IPS-18c (cell line): Measurements from ENCODE around the gene CD14.
A peak's percentile ranks its signal among the peaks of the same experiment; 100 is the strongest.
"Not testable (repeated sequence)": the region's sequence is repeated elsewhere in the genome, so short reads cannot be mapped to it uniquely, and the experiment has no call there.

Experiments
- H3K4me3 ChIP-seq: 2 replicates; pipeline ENCODE4 v1.7.0; 2013; ENCODE audit warnings: low read depth, mild to moderate bottlenecking, low read length, moderate library complexity; ENCODE audit not compliant: insufficient read depth
- H3K9me3 ChIP-seq: one replicate; pipeline ENCODE4 v1.6.1; 2013; ENCODE audit warnings: mild to moderate bottlenecking, low read length, moderate library complexity; ENCODE audit not compliant: control insufficient read depth, insufficient read depth

CD14 gene

DNA sequence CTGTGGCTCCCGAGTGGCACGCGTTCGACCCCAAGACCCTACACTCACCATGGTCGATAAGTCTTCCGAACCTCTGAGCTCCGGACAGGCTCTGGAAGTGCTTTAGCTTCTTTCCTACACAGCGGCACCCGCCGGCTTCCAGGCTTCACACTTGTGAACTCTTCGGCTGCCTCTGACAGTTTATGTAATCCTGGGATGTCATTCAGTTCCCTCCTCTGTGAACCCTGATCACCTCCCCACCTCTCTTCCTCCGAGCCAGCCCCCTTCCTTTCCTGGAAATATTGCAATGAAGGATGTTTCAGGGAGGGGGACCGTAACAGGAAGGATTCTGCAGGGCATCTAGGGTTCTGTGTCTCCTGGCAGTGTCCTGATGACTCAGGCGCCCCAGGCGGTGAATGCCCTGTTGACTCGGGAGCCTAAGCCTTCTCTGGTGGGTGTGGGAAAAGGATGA is at the start of gene CD14:
CD14 (minus strand) TSS at position 155 of the 451 bp plus-strand sequence; CDS start at position 51, 104 bp downstream.
- Histone ChIP-seq H3K4me3 (peak within 1 kb of the TSS; percentile 44), H3K9me3 (peaks cover 8% of the 10 kb centered on the region)

DNA sequence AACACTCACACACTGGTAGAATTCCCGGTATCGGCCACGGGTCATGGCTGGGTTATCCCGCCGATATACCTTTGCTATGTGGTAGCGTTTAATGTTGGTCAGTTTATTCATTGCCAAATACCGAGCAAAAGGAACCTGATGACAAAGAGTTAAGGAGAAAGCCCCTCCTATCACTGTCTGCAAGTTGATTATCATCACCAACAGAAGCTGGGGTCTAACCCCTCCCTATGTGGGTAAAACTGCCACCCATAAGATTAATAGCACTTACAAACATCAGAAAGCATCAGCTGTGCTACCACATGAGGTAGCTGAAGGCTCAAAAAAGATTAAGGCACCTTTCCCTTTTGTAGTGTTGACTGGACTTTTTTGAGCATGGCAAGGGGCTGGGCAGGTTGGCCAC is 46.0 kb upstream of the CD14 start:
- peaks cover 2% of the 10 kb centered on the region for H3K9me3 ChIP-seq
- no peak overlapping the region for H3K4me3 ChIP-seq

DNA sequence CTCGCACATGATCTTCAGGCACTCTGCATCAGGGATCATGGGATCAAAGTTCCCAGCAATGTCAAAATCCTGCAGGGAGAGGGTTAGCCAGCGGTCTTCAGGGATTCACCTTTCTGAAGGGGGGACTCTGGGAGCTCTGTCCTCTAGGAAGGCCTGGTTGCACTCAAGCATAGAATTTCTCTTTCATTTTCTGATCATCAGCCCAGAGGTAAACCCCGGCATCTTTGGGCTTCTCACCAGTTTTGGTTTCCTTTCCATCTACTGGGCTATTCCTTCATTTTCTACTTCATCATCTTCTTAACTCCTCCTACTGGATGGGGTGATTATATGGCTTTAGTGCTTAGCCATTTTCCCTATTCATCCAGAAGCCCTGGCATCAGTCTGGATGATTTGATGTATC is 45.0 kb upstream of the CD14 start:
- peaks cover 2% of the 10 kb centered on the region for H3K9me3 ChIP-seq
- H3K4me3 ChIP-seq: no peak overlapping the region

DNA sequence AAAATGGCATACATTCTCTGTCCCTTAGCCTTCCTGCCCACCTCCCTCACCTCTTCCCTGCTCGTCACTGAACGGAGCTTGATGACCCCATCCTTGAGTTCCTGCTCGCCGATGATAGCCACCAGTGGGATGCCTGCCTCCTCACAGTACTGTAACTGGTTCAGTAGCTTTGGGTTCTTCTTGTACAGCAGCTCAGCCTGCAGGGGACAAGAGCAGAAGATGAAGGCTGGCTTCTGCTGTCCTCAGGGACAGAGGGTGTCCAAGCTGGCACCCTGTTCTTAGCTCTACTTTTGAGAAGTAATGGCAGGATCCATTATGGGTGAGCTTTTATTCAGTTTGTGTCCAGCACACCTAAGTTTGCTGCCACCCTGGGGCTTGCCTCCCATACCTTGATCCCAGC is 41.7 kb upstream of the CD14 start:
- Histone ChIP-seq H3K4me3 (no peak overlapping the region), H3K9me3 (no peaks in the 10 kb centered on the region)

DNA sequence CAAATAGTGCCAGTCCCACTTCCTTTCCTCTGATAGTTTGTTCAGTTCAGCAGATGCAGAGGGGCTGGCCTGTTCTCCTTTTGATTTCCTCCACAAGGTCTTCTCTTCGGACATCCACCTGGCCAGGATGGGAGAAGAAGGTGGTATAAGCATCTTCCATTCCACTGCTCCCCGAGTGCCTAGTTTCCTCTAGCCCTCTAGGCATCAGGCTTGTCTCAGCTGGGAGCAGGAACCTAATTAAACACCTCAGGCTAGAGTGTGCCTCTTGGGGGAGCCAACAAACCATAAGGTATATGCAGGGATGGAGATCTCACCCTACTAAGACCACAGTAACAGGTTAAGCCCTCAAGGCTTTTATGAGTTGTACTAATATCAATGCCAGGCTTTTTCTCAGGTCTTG is 41.2 kb upstream of the CD14 start:
- Histone ChIP-seq H3K9me3 (no peaks in the 10 kb centered on the region), H3K4me3 (no peak overlapping the region)

DNA sequence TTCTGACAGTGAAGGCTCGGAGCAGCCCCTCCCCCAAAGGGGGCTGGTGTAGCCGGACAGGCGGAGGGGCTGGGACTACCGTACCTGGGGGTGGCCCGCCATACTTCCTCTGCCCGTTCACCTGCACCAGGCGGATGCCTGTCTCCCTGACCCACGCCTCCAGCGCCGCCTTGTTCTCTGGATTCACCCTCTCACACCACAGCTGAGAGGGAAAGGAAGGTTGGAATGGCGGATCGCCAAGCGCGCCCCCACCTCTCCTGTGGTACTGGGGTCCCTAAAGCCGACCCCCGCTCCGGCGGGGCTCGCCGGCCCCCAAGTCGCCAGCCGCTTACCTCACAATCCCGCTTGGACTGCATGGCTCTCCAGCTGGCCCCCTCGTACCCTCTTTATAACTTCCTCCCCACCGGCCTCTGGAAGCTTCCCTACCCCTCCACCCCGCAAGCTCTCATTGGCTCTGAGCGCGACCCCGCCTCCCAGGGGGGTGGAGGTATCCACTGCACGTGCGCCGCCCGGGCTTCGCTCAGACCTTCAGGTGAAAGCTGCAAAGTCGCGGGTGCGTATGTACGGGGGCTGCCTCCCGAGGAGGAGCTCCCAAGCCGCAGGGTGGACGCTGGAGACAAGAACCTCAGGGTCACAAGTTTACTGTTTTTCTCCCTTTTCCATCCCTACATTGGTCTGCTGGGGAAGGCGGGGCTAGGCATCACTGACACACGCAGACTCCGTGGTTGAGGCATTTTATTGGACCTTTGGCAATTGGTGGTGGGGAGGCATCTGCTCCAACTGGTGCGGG is 40.4 kb upstream of the CD14 start, which contains the start of gene DND1:
DND1 (minus strand) TSS at position 390 of the 790 bp plus-strand sequence; CDS start at position 356, 34 bp downstream.
- Histone ChIP-seq H3K4me3 (no peak within 1 kb of the TSS), H3K9me3 (no peaks in the 10 kb centered on the region)

DNA sequence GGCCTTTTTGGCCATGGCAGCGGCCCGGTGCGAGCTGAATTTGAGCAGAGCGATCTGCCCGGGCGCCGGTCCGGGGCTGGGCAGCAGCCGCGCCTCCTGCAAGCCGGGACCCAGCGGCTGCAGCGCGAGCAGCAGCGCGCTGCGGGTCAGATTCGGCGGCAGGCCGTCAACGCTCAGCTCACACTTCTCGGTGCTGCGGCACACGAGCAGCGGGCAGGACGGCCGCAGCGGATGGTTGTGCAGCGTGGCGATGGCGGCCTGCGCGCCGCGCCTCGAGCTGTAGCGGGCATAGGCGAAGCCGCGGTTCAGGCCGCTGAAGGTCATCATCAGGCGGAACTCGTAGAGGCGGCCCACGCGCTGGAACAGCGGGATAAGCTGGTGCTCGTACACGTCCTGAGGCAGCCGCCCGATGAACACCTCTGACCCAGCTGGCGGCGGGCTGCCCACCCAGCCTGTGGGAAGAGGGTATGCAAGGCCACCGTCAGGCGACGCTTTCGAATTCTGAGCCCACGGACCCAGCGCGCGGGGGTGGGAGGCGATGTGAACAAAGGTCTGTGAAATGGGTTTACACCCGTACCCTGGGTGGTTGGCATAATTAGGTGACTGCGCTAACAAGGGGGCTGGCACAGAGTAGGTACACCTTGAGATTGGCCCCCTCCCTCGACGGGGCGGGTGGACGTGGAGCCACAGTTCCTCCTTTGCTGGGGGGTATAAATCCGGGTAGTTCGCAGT is 39.6 kb upstream of the CD14 start:
- no peaks in the 10 kb centered on the region for H3K9me3 ChIP-seq
- no peak overlapping the region for H3K4me3 ChIP-seq

DNA sequence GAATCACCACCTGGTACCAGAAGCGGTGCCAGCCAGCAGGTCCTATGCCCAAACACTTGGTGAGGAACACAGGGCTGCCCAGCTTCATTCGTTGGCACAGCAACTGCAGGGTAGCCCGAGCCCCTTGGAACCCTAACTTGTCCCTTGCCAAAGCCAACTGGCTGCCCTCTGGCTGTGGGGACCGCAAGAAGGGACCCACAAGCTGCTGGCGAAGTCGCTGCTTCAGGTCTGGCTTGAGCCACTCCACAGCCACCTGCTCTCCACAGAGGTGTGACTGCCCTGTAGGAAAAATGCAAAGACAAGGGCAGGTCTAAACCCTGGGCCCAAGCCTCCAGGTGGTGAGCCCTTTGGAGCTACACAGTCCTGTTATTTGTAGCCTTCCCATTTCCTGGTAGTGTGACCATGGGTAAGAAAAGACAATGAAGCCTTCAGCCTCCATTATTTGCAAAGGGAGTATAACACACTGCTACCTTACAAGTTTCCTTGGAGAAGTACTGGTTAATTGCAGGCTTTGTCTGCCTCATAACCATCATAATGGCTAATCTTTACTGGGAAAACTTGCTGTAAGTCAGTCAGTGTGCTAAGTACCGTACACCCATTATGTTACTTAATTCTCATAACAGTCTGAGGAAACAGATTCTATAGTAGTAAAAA is 38.6 kb upstream of the CD14 start:
- Histone ChIP-seq H3K9me3 (no peaks in the 10 kb centered on the region), H3K4me3 (no peak overlapping the region)

DNA sequence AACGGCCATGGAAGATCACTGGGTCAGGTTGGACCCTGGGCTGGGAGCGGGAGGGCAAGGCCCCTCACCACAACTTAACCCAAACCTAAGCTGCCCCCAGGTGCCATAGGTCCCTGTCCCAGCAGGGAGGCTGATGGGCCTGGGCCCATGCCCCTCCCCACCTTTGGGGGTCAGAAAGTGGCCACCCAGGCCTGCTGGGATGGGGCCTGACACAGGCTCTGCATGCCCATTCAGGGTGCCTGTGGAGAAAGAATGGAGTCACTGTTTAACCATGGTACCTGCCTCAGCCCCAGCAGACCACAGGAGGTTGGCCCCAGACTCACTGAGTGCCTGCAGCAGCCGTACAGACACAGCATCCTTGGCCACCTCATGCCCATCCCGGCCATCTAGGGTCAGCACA is 38.1 kb upstream of the CD14 start:
- not testable (repeated sequence) for H3K9me3 ChIP-seq, H3K4me3 ChIP-seq

DNA sequence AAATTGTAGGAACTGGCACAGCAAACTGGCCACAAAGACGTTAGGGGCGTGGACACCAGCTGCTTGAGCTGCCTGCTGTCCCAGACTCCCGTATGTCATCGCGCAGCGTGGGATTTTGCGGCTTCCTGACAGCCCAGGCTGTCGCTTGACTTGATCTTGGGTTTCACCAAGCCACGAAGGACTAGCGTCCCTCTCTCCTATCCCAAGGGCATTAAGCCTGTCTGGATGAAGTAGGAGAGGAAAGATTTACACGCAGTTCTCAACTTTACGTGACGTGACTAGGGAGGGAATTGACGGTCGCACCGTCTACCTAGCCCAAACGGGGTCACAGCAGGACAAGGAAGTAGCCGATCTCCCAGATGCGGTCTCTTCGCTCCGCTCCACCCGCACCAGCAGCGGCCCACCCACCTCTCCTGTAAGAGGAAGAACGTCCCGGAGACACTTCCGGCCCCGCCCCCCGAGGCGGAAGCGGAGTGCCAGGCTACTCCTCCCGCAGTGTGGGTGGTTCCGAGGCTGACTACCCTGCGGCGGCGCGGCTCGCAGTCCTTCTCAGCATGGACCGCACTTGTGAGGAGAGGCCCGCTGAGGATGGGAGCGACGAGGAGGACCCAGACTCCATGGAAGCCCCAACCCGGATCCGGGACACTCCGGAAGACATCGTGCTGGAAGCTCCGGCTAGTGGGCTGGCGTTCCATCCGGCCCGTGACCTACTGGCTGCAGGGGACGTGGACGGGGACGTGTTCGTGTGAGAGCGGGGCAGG is 31.6 kb upstream of the CD14 start, which contains the start of gene WDR55:
WDR55 (plus strand) TSS at position 546 of the 761 bp plus-strand sequence; CDS start at position 555, 9 bp downstream.
- Histone ChIP-seq H3K4me3 (peak within 1 kb of the TSS; percentile 95), H3K9me3 (no peaks in the 10 kb centered on the region)

DNA sequence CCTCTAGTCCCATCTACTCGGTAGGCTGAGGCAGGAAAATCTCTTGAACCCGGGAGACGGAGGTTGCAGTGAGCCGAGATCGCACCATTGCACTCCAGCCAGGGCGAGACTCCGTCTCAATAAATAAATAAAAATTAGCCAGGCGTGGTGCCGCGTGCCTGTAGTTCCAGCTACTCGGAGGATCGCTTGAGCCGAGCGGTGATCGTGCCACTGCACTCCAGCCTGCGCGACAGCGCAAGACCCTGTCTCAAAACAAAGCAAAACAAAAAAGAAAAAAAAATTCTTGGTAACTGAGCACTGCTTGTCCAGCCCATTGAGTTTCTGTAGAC is 31.0 kb upstream of the CD14 start:
- H3K9me3 ChIP-seq: no peaks in the 10 kb centered on the region

DNA sequence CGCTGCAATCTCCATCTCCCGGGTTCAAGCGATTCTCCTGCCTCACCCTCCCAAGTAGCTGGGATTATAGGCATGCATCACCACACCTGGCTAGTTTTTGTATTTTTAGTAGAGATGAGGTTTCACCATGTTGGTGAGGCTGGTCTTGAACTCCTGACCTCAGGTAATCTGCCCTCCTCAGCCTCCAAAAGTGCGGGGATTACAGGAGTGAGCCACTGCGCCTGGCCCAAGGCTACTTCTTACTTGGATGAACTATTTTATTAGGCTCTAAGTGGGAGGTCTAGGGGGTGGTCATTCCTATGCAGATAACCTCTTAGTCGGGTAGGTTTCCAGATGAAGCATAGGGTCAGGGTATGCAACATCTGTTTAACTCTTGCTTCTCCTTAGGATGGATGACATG is 27.4 kb upstream of the CD14 start:
- H3K4me3 ChIP-seq: not testable (repeated sequence)

More for the DNA sequence above, 31.0 kb upstream of the CD14 start:
- peak overlapping the region; percentile 95 for H3K4me3 ChIP-seq

DNA sequence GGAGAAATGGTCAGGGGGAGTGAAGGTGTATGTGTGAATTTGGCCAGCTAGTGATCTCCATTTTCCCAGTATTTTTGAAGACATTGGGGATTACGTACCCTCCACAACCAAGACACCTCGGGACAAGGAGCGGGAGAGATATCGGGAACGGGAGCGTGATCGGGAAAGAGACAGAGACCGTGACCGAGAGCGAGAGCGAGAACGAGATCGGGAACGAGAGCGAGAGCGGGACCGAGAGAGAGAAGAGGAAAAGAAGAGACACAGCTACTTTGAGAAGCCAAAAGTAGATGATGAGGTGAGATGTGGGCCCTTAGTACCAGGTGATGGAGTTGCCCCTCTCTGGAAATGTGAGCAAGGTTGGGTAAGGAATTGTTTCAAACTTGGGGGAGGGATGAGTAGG is 25.9 kb upstream of the CD14 start:
- no peak overlapping the region for H3K4me3 ChIP-seq
- no peaks in the 10 kb centered on the region for H3K9me3 ChIP-seq

More for the DNA sequence above, 27.4 kb upstream of the CD14 start:
- H3K9me3 ChIP-seq: not testable (repeated sequence)

DNA sequence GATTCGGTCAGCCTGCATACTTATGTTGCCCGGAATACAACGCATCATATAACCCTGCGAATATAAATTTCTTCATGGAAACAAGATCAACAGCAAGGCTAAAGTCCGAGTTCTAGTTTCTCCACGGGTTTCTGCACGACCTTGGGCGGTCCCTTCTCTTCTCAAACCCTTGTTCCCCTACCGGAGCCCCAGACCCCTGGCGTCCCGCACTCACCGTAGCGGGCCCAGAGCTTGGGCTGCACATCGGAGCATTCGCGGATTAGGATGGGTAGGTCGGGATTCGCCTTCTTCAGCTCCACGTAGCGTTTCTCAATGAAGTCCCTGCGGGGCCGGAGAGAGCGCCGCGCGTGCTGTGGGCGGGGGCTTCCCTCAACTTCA is 14.1 kb upstream of the CD14 start:
- peak overlapping the region; percentile 80 for H3K4me3 ChIP-seq

DNA sequence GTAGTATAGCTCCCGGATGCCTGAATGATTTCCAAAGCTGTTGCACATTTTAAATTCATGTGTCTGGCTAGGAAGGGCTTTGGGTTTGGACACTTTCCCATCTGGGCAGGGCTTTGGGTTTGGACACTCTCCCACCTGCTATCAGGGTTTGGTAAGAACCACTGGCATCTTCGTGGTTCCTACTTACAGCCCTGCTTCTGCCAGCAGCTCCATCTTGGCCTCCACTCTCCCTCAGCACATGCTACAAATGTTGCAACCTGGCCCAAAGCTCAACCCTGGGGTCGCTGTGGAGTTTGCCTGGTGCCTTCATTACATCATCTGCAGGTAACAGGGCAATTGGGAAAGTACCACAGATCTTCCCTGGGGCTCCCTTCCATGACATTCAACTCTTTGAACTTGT is 9.7 kb upstream of the CD14 start:
- Histone ChIP-seq H3K9me3 (no peaks in the 10 kb centered on the region), H3K4me3 (no peak overlapping the region)

More for the DNA sequence above, 14.1 kb upstream of the CD14 start:
- H3K9me3 ChIP-seq: no peaks in the 10 kb centered on the region

DNA sequence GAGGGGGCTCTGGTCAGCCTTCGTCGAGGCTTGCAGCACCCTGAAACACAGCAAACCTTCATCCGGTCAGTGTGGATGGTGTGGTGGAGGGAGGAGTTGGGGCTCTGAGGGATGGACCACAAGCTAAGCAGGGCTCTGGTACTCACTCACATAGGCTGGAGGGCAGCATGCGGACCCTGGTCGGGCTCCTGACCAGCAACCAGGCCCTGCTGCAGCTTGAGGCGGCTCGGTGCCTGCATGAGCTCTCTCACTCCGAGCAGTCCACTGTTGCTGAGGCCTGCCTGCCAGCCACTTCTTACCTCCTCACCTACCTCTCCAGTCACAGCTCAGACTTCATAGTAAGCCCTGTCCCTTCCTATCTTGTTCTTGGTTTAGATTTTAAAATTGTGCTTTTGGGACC is 8.7 kb upstream of the CD14 start:
- Histone ChIP-seq H3K9me3 (no peaks in the 10 kb centered on the region), H3K4me3 (no peak overlapping the region)
